HepG2 (cell line): ENCODE data around the gene ZKSCAN8. TPM values are rescaled to one million over a fixed set of nuclear protein-coding genes. Genes with fewer than 3 reads are reported as not detected.
"Not testable (repeated sequence)": the region's sequence is repeated elsewhere in the genome, so short reads cannot be mapped to it uniquely, and the experiment has no call there.

Experiments
- ATAC-seq: fragments of 200-7000 bp; cut with Tn5 transposase; 3 replicates; pipeline ENCODE4 v1.9.1; 2020; ENCODE audit warnings: mild to moderate bottlenecking, moderate library complexity
- BruUV-seq: library from RNA; stranded (reverse); fragments of 400-500 nt; replicated peaks from 2 replicates; lab custom pipeline; 2021; lab: Mats Ljungman, UMichigan
- CTCF ChIA-PET: fragments of 300-600 bp; formaldehyde crosslinking; extraction: SDS; loops from one replicate; lab custom pipeline; 2021; ENCODE audit warnings: low total read pairs, inconsistent platforms, low intra/inter-chr PET ratio; lab: Yijun Ruan, JAX
- POLR2A ChIA-PET: fragments of 350-600 bp; sonication (Branson Sonifier 250); formaldehyde crosslinking; loops from one replicate; lab custom pipeline; 2020; ENCODE audit warnings: antibody characterized with exemption, inconsistent platforms; lab: Yijun Ruan, JAX
- DNase-seq: peaks from one replicate; pipeline ENCODE4 v3.0.0-alpha.2; 2015; ENCODE audit warnings: low spot score
- FAIRE-seq: peaks from 3 replicates; lab custom pipeline; 2011; peaks lifted over from hg19 to GRCh38; lab: Jason Lieb, UNC
- H2AFZ ChIP-seq: one replicate; pipeline ENCODE4 v1.6.1; 2011; ENCODE audit warnings: low read length, inconsistent platforms
- H3K27ac ChIP-seq: fragments of 300-600 bp; 3 replicates; pipeline ENCODE4 v1.8.0; 2011; ENCODE audit warnings: mixed run types, mild to moderate bottlenecking, mixed read lengths, low read length, inconsistent platforms; ENCODE audit not compliant: insufficient read depth; ENCODE audit errors: extremely low read length
- H3K27me3 ChIP-seq, 2 experiments: fragments of 200-600 bp in 1 of 2; 2 replicates in 1 of 2; 3 replicates in 1 of 2; pipeline versions ENCODE4 v1.6.0 to v1.8.0; 2011; ENCODE audit warnings: low read length in 2 of 2, mild to moderate bottlenecking in 2 of 2, moderate library complexity in 2 of 2, inconsistent platforms in 1 of 2; ENCODE audit not compliant: insufficient read depth in 2 of 2, control insufficient read depth in 1 of 2
- H3K36me3 ChIP-seq, 2 experiments: fragments of 200-600 bp in 1 of 2; replicated peaks in 1 of 2; 2 replicates in 1 of 2; 3 replicates in 1 of 2; pipeline versions ENCODE4 v1.5.1 to v1.8.0; 2011; ENCODE audit warnings: low read length in 2 of 2, inconsistent platforms in 1 of 2; ENCODE audit not compliant: insufficient read depth in 2 of 2, control insufficient read depth in 1 of 2
- H3K4me1 ChIP-seq: 2 replicates; pipeline ENCODE4 v1.5.1; 2012; ENCODE audit warnings: low read length, inconsistent platforms; ENCODE audit not compliant: insufficient read depth
- H3K4me2 ChIP-seq: 2 replicates; pipeline ENCODE4 v1.6.0; 2011; ENCODE audit warnings: low read depth, low read length, inconsistent platforms
- H3K4me3 ChIP-seq, 3 experiments: fragments of 200-600 bp in 1 of 3; sonication (generic), shearing (Covaris generic) in 1 of 3; replicated peaks in 1 of 3; 2 replicates each; pipeline ENCODE4 v1.5.1; 2011 to 2016; ENCODE audit warnings: low read length in 3 of 3, inconsistent platforms in 2 of 3, low read depth in 2 of 3, mild to moderate bottlenecking in 2 of 3, control low read depth in 1 of 3, mixed read lengths in 1 of 3; ENCODE audit not compliant: insufficient read depth in 1 of 3
- H3K79me2 ChIP-seq: one replicate; pipeline ENCODE4 v1.6.1; 2011; ENCODE audit warnings: low read length, inconsistent platforms; ENCODE audit not compliant: insufficient read depth
- H3K9ac ChIP-seq: 2 replicates; pipeline ENCODE4 v1.6.0; 2011; ENCODE audit warnings: mild to moderate bottlenecking, low read depth, low read length, inconsistent platforms; ENCODE audit not compliant: insufficient read depth
- H3K9me3 ChIP-seq: 2 replicates; pipeline ENCODE4 v1.5.1; 2012; ENCODE audit warnings: mild to moderate bottlenecking, low read length
- H4K20me1 ChIP-seq: 2 replicates; pipeline ENCODE4 v1.6.0; 2011; ENCODE audit warnings: inconsistent platforms, mild to moderate bottlenecking, low read length, moderate library complexity; ENCODE audit not compliant: insufficient read depth
- ATRX ChIP-seq: sonication (generic); formaldehyde crosslinking; IDR thresholded peaks from 2 replicates; pipeline ENCODE4 v1.4.0; 2020; ENCODE audit warnings: missing genetic modification reagents, borderline replicate concordance
- BRD4 ChIP-seq: sonication (generic); formaldehyde crosslinking; IDR thresholded peaks from 2 replicates; pipeline ENCODE4 v1.4.0; 2020; ENCODE audit warnings: missing genetic modification reagents
- HOXD1 ChIP-seq: sonication (generic); formaldehyde crosslinking; IDR thresholded peaks from 2 replicates; pipeline ENCODE4 v1.5.0; 2020; ENCODE audit warnings: missing genetic modification reagents
- KLF16 ChIP-seq, 2 experiments: sonication (generic) in 1 of 2; formaldehyde crosslinking in 1 of 2; IDR thresholded peaks; 2 replicates each; pipeline versions ENCODE4 v1.6.1 to v1.8.0; 2016 to 2023; ENCODE audit warnings: missing genetic modification reagents in 2 of 2, missing compliant biosample characterization in 1 of 2
- SMARCE1 ChIP-seq: fragments of 450-650 bp; IDR thresholded peaks from 2 replicates; pipeline ENCODE4 v1.6.1; 2017; ENCODE audit warnings: borderline replicate concordance
- SRSF1 ChIP-seq: fragments of 200-400 bp; formaldehyde crosslinking; optimal IDR thresholded peaks from 2 replicates; pipeline ENCODE3; 2017; ENCODE audit warnings: mild to moderate bottlenecking, low read depth, low read length, moderate library complexity
- ZFP41 ChIP-seq: sonication (generic); formaldehyde crosslinking; IDR thresholded peaks from 2 replicates; pipeline ENCODE4 v1.4.0; 2020; ENCODE audit warnings: mild to moderate bottlenecking, missing genetic modification reagents, borderline replicate concordance
- ZNF296 ChIP-seq: sonication (generic); formaldehyde crosslinking; conservative IDR thresholded peaks from 2 replicates; pipeline ENCODE4 v1.5.0; 2020; ENCODE audit warnings: mild to moderate bottlenecking, missing genetic modification reagents
- ZNF44 ChIP-seq: sonication (generic); formaldehyde crosslinking; IDR thresholded peaks from 2 replicates; pipeline ENCODE4 v1.5.1; 2020; ENCODE audit warnings: mild to moderate bottlenecking, missing genetic modification reagents
- WGBS: methylation state at CpG from one replicate; pipeline ENCODE4 v1.1.6; 2017; ENCODE audit warnings: low lambda C conversion rate; 5-methylcytosine and 5-hydroxymethylcytosine counted together
- in situ Hi-C: cut with HindIII; loops from 2 replicates; pipeline ENCODE4 v1.10.0; 2017; ENCODE audit warnings: low pct_unique_long_range_greater_than_20kb; ENCODE audit not compliant: extremely low pct_ligation_motif_present
- intact Hi-C: fragments of 100-400 bp; cut with micrococcal nuclease; formaldehyde crosslinking; loops from one replicate; pipeline ENCODE4 v1.10.0; 2022; ENCODE audit not compliant: unreplicated experiment
- polyA plus RNA-seq, 8 experiments: library from polyadenylated mRNA; depleted of rRNA in 3 of 8; stranded (reverse) in 7 of 8; unstranded in 1 of 8; fragments of >200 nt; fragmentation: Illumina TruSeq in 4 of 8; extraction: Trizol in 4 of 8; gene quantifications; 2 replicates each; pipeline versions ENCODE4 v1.2.1 to v1.2.3, GENCODE V29; 2011 to 2016; ENCODE audit warnings: low read depth in 4 of 8, missing spikeins in 1 of 8, mixed read lengths in 1 of 8; ENCODE audit not compliant: insufficient read depth in 1 of 8
- total RNA-seq, 5 experiments: library from RNA; depleted of rRNA; stranded (reverse); fragments of >200 nt; fragmentation: Illumina TruSeq; extraction: Trizol; gene quantifications; 2 replicates each; pipeline ENCODE4 v1.2.3, GENCODE V29; 2016; ENCODE audit warnings: low read depth in 1 of 5
- TF ChIP-seq, protein P1 (sequence below): sonication (generic); formaldehyde crosslinking; IDR thresholded peaks from 2 replicates; pipeline ENCODE4 v1.5.1; 2020; ENCODE audit warnings: missing genetic modification reagents, mild to moderate bottlenecking, borderline replicate concordance
- TF ChIP-seq, protein P2 (sequence below): sonication (generic); formaldehyde crosslinking; IDR thresholded peaks from 2 replicates; pipeline ENCODE4 v1.8.0; 2022; ENCODE audit warnings: missing genetic modification reagents, mild to moderate bottlenecking, moderate library complexity, borderline replicate concordance
- TF ChIP-seq, protein P3 (sequence below): sonication (generic); formaldehyde crosslinking; IDR thresholded peaks from 2 replicates; pipeline ENCODE4 v1.4.0; 2020; ENCODE audit warnings: missing genetic modification reagents

Gene ZKSCAN8
- total and polyA plus RNA-seq, 2 of the 13 experiments (the other 11 are each of a cell fraction or from before 2014, with no cell fraction given) = 12.4 to 20.9 TPM

DNA sequence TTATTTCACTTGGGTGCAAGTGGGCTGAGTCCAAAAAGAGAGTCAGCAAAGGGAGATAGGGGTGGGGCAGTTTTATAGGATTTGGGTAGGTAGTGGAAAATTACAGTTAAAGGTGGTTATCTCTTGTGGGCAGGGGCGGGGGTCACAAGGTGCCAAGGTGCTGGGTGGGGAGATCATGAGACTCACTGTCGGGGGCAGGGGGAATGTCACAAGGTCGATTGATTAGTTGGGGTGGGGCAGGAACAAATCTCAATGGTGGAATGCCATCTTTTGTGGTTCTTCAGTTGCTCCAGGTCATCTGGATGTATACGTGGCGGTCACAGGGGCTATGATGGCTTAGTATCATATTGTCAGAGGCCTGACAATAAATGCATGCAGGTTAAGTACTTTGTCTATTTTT, 19.4 kb upstream of the ZKSCAN8 start:
- H2AFZ ChIP-seq, H4K20me1 ChIP-seq, CTCF ChIA-PET, H3K27ac ChIP-seq, ATAC-seq, H3K9me3 ChIP-seq, H3K9ac ChIP-seq, H3K27me3 ChIP-seq, H3K4me2 ChIP-seq, BruUV-seq, intact Hi-C loops, DNase-seq, FAIRE-seq, H3K4me3 ChIP-seq, in situ Hi-C loops: not testable (repeated sequence)
- peaks cover 21% of the 10 kb centered on the region for H3K79me2 ChIP-seq
- H3K4me1 ChIP-seq = peaks cover 24% of the 10 kb centered on the region
- POLR2A ChIA-PET = interaction anchor here (0.9 to 5.1 kb wide), 3 partner anchors 17 to 234 kb away, joined by 3 to 86 read pairs (median 26); partner anchors contain the start of gene ZKSCAN8
- peaks cover 4 to 26% of the 10 kb centered on the region in 2 experiments for H3K36me3 ChIP-seq
- WGBS = 87% methylated on average over 5 of the region's 5 CpGs

DNA sequence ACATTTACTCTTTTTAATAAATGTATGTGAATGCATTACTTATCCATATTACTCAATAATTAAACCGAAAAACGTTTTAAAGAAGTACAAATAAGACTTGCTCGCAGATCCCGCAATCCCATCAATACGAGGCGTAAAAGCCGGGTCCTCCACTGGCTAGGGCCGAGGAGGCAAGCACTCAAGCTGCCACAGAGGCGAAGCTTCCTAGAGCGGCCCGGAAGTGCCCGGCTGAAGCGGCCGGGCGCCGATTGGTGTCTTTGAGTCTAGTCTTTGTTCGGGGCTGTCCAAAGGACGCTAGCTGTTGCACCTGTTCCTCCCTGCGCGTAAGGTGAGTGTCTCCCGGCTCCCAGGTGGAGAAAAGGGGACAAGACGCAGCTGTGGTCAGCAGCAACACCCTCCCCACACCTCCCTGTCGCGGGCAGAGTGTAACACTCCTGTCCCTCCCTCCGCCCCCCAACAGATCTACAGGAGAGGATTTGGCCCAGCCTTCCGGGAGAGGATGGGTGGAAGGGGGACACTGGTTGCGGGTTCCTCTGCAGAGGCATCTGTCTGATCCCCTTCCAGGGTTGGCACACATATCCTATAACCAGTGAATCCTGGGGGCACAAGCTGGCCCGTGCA, 17.2 kb upstream of the ZKSCAN8 start, which contains the start of gene ZSCAN16:
Gene ZSCAN16, plus strand, starts transcription at position 260 of the 621 bp plus-strand sequence. CDS start 835 bp downstream, outside the sequence.
- DNase-seq (peak; percentile 87), FAIRE-seq (peak; percentile 75), ATAC-seq (peak; percentile 100)
- H3K79me2 ChIP-seq = peaks cover 31% of the 10 kb centered on the region
- 0% methylated on average over 25 of the region's 28 CpGs for WGBS
- 0 out of 2 replicates have a peak, but pooled peaks cover under 1% of the 10 kb centered on the region for H4K20me1 ChIP-seq
- peak within 1 kb of the TSS; percentile 75 for H3K9ac ChIP-seq
- peaks cover 24% of the 10 kb centered on the region for H3K4me1 ChIP-seq
- in situ Hi-C loops (no loop called here), intact Hi-C loops (loop anchor here (1.0 kb wide), 3 partner anchors 12 to 143 kb away; partner anchors contain the start of genes ZKSCAN8 and ZSCAN26)
- peak within 1 kb of the TSS; percentile 60 for H3K27ac ChIP-seq
- H3K36me3 ChIP-seq = peaks cover 4 to 46% of the 10 kb centered on the region in 2 experiments
- H2AFZ ChIP-seq = peak within 1 kb of the TSS; percentile 74
- H3K4me2 ChIP-seq = peak within 1 kb of the TSS; percentile 74
- ChIA-PET POLR2A (interaction anchor here (0.7 to 5.1 kb wide), 14 partner anchors 9 to 275 kb away, joined by 3 to 86 read pairs (median 5); partner anchors contain the start of genes ZKSCAN3, ZKSCAN4, ZKSCAN8 and ZNF165), CTCF (no interaction called here)
- H3K4me3 ChIP-seq = peak within 1 kb of the TSS; percentile 81 to 89 (median 86)
- no peaks in the 10 kb centered on the region; a peak in 1 of 5 replicates for H3K27me3 ChIP-seq
- no TSS peak for BruUV-seq
- no peaks in the 10 kb centered on the region for H3K9me3 ChIP-seq
- TF ChIP-seq HOXD1 (CRISPR knock-in tag) (no peak), ZFP41 (peak; percentile 46; the same call in 1 of the 2 replicates), SMARCE1 (no peak), SRSF1 (peak; percentile 59), KLF16 (CRISPR knock-in tag; IDR thresholded peaks at IDR 0.05) (peak; percentile 85 to 89; a peak in 2 of 4 replicates), ZNF296 (CRISPR knock-in tag) (no peak), ZNF44 (CRISPR knock-in tag) (0 out of 2 replicates have a peak, but pooled peaks have one; percentile 78), ATRX (CRISPR knock-in tag) (no peak), BRD4 (CRISPR knock-in tag) (no peak)
- TF ChIP-seq, protein P1, sequence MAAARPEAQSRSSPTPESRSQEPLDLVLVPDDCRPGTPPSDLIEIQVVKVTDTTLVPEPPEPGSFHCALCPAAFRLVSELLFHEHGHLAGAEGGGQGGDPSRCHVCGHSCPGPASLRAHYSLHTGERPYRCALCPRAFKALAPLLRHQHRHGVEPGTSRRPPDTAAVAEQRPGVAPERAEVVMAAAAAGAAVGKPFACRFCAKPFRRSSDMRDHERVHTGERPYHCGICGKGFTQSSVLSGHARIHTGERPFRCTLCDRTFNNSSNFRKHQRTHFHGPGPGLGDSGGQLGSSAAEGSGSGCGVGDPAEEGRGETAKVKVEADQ (CRISPR knock-in tag) = no peak
- TF ChIP-seq, protein P2, sequence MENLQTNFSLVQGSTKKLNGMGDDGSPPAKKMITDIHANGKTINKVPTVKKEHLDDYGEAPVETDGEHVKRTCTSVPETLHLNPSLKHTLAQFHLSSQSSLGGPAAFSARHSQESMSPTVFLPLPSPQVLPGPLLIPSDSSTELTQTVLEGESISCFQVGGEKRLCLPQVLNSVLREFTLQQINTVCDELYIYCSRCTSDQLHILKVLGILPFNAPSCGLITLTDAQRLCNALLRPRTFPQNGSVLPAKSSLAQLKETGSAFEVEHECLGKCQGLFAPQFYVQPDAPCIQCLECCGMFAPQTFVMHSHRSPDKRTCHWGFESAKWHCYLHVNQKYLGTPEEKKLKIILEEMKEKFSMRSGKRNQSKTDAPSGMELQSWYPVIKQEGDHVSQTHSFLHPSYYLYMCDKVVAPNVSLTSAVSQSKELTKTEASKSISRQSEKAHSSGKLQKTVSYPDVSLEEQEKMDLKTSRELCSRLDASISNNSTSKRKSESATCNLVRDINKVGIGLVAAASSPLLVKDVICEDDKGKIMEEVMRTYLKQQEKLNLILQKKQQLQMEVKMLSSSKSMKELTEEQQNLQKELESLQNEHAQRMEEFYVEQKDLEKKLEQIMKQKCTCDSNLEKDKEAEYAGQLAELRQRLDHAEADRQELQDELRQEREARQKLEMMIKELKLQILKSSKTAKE (CRISPR knock-in tag) = no peak; the same call in 1 of the 2 replicates
- TF ChIP-seq, protein P3, sequence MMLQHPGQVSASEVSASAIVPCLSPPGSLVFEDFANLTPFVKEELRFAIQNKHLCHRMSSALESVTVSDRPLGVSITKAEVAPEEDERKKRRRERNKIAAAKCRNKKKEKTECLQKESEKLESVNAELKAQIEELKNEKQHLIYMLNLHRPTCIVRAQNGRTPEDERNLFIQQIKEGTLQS = no peak
